IMR-90 (cell line): Measurements from ENCODE around the gene TAAR5. TPM values are rescaled to one million over a fixed set of nuclear protein-coding genes. Genes with fewer than 3 reads are reported as not detected.

Experiments
- ATAC-seq: fragments of 200-7000 bp; cut with Tn5 transposase; 2 replicates; pipeline ENCODE4 v1.9.1; 2020; ENCODE audit warnings: low read depth, mild to moderate bottlenecking, moderate library complexity
- Bru-seq: library from RNA; stranded (reverse); fragments of 400-500 nt; gene quantifications from one replicate; lab custom pipeline; 2021; lab: Mats Ljungman, UMichigan
- BruChase-seq, 2 experiments: library from RNA; stranded (reverse); fragments of 400-500 nt; gene quantifications; one replicate each; lab custom pipeline; 2021; lab: Mats Ljungman, UMichigan
- BruUV-seq: library from RNA; stranded (reverse); fragments of 400-500 nt; replicated peaks from 2 replicates; lab custom pipeline; 2021; lab: Mats Ljungman, UMichigan
- CTCF ChIA-PET: fragments of 300-600 bp; formaldehyde crosslinking; extraction: SDS; loops from one replicate; lab custom pipeline; 2021; ENCODE audit warnings: antibody characterized with exemption; lab: Yijun Ruan, JAX
- POLR2A ChIA-PET: fragments of 300-600 bp; sonication (Branson Sonifier 250); formaldehyde crosslinking; loops from one replicate; lab custom pipeline; 2022; ENCODE audit warnings: antibody characterized with exemption; ENCODE audit not compliant: unreplicated experiment; lab: Charles Lee
- DNase-seq: peaks from one replicate; pipeline ENCODE4 v3.0.0; 2013
- H2AFZ ChIP-seq: replicated peaks from 2 replicates; pipeline ENCODE3; 2013; ENCODE audit warnings: low read length, mild to moderate bottlenecking; ENCODE audit not compliant: poor library complexity
- H2AK5ac ChIP-seq: 2 replicates; pipeline ENCODE4 v1.6.1; 2013; ENCODE audit warnings: low read depth, low read length, inconsistent platforms
- H2AK9ac ChIP-seq: replicated peaks from 2 replicates; pipeline ENCODE3; 2013; ENCODE audit warnings: mild to moderate bottlenecking, low read depth, low read length, moderate library complexity; ENCODE audit not compliant: poor library complexity
- H2BK120ac ChIP-seq: 2 replicates; pipeline ENCODE4 v1.6.1; 2013; ENCODE audit warnings: low read depth, low read length, inconsistent platforms
- H2BK15ac ChIP-seq: 3 replicates; pipeline ENCODE4 v1.6.1; 2013; ENCODE audit warnings: low read depth, low read length, inconsistent platforms
- H2BK20ac ChIP-seq: 2 replicates; pipeline ENCODE4 v1.6.1; 2013; ENCODE audit warnings: low read depth, mild to moderate bottlenecking, inconsistent platforms, low read length, moderate library complexity
- H2BK5ac ChIP-seq: 2 replicates; pipeline ENCODE4 v1.6.1; 2013; ENCODE audit warnings: mild to moderate bottlenecking, low read depth, low read length, inconsistent platforms; ENCODE audit not compliant: poor library complexity, severe bottlenecking
- H3K14ac ChIP-seq: replicated peaks from 2 replicates; pipeline ENCODE4 v1.6.1; 2013; ENCODE audit warnings: low read depth, low read length, inconsistent platforms
- H3K18ac ChIP-seq: 2 replicates; pipeline ENCODE4 v1.6.1; 2013; ENCODE audit warnings: low read depth, low read length, control low read depth
- H3K23ac ChIP-seq: 2 replicates; pipeline ENCODE4 v1.6.1; 2013; ENCODE audit warnings: low read depth, low read length, inconsistent platforms
- H3K27ac ChIP-seq: 2 replicates; pipeline ENCODE4 v1.5.1; 2013; ENCODE audit warnings: mild to moderate bottlenecking, control low read depth, low read length; ENCODE audit not compliant: insufficient read depth
- H3K27me3 ChIP-seq: 2 replicates; pipeline ENCODE4 v1.6.1; 2013; ENCODE audit warnings: low read length; ENCODE audit not compliant: control insufficient read depth, insufficient read depth
- H3K36me3 ChIP-seq: 2 replicates; pipeline ENCODE4 v1.6.1; 2013; ENCODE audit warnings: low read length, mixed read lengths; ENCODE audit not compliant: control insufficient read depth, insufficient read depth
- H3K4ac ChIP-seq: 2 replicates; pipeline ENCODE4 v1.6.1; 2013; ENCODE audit warnings: low read depth, low read length, inconsistent platforms
- H3K4me1 ChIP-seq: 2 replicates; pipeline ENCODE4 v1.6.1; 2013; ENCODE audit warnings: low read length, mixed read lengths; ENCODE audit not compliant: control insufficient read depth, insufficient read depth
- H3K4me2 ChIP-seq: 2 replicates; pipeline ENCODE4 v1.6.1; 2013; ENCODE audit warnings: low read depth, mild to moderate bottlenecking, control low read depth, low read length, moderate library complexity
- H3K4me3 ChIP-seq: 2 replicates; pipeline ENCODE4 v1.5.1; 2013; ENCODE audit warnings: low read depth, mild to moderate bottlenecking, control low read depth, low read length, moderate library complexity; ENCODE audit not compliant: insufficient read depth
- H3K56ac ChIP-seq: 2 replicates; pipeline ENCODE4 v1.6.1; 2013; ENCODE audit warnings: low read length, inconsistent platforms; ENCODE audit not compliant: insufficient read depth; ENCODE audit errors: extremely low read depth
- H3K79me1 ChIP-seq, 2 experiments: 2 replicates each; pipeline ENCODE4 v1.6.1; 2013; ENCODE audit warnings: low read length in 2 of 2, inconsistent platforms in 1 of 2, low read depth in 1 of 2
- H3K9ac ChIP-seq: 2 replicates; pipeline ENCODE4 v1.6.1; 2013; ENCODE audit warnings: low read depth, low read length, control low read depth
- H3K9me1 ChIP-seq: 2 replicates; pipeline ENCODE4 v1.6.1; 2013; ENCODE audit warnings: low read length, inconsistent platforms; ENCODE audit not compliant: insufficient read depth
- H3K9me3 ChIP-seq: 2 replicates; pipeline ENCODE4 v1.6.1; 2013; ENCODE audit warnings: low read length; ENCODE audit not compliant: control insufficient read depth, insufficient read depth
- H4K20me1 ChIP-seq: 2 replicates; pipeline ENCODE4 v1.6.1; 2013; ENCODE audit warnings: low read length, inconsistent platforms; ENCODE audit not compliant: insufficient read depth
- H4K5ac ChIP-seq: 2 replicates; pipeline ENCODE4 v1.6.1; 2013; ENCODE audit warnings: mild to moderate bottlenecking, low read depth, low read length, control low read depth
- H4K8ac ChIP-seq, 2 experiments: 2 replicates each; pipeline ENCODE4 v1.6.1; 2013; ENCODE audit warnings: low read depth in 2 of 2, low read length in 2 of 2, control low read depth in 1 of 2, inconsistent platforms in 1 of 2
- H4K91ac ChIP-seq: 2 replicates; pipeline ENCODE4 v1.6.1; 2013; ENCODE audit warnings: low read depth, low read length, inconsistent platforms; ENCODE audit not compliant: insufficient read depth
- BHLHE40 ChIP-seq: fragments of 150-350 bp; IDR thresholded peaks from 2 replicates; pipeline ENCODE4 v1.6.1; 2016; ENCODE audit warnings: mild to moderate bottlenecking, low read depth, low read length
- CEBPB ChIP-seq: IDR thresholded peaks from 2 replicates; pipeline ENCODE4 v1.6.1; 2012; ENCODE audit warnings: low read depth, low read length, improper control_type of control experiment
- CHD1 ChIP-seq: IDR thresholded peaks from 2 replicates; pipeline ENCODE4 v1.6.1; 2012; ENCODE audit warnings: low read depth, low read length, improper control_type of control experiment
- CTCF ChIP-seq: conservative IDR thresholded peaks from 2 replicates; pipeline ENCODE4 v1.5.1; 2012; ENCODE audit warnings: mild to moderate bottlenecking, low read depth, low read length, improper control_type of control experiment
- ELK1 ChIP-seq: fragments of 150-350 bp; IDR thresholded peaks from 2 replicates; pipeline ENCODE4 v1.6.1; 2016; ENCODE audit warnings: low read depth, mild to moderate bottlenecking, low read length, moderate library complexity, borderline replicate concordance
- MAFK ChIP-seq: IDR thresholded peaks from 2 replicates; pipeline ENCODE4 v1.6.1; 2012; ENCODE audit warnings: low read depth, low read length, improper control_type of control experiment
- MAZ ChIP-seq: IDR thresholded peaks from 2 replicates; pipeline ENCODE4 v1.6.1; 2012; ENCODE audit warnings: low read depth, mild to moderate bottlenecking, low read length, improper control_type of control experiment, moderate library complexity, borderline replicate concordance
- MXI1 ChIP-seq: IDR thresholded peaks from 2 replicates; pipeline ENCODE4 v1.6.1; 2012; ENCODE audit warnings: low read depth, mild to moderate bottlenecking, low read length, moderate library complexity, borderline replicate concordance
- NFE2L2 ChIP-seq: fragments of 150-350 bp; IDR thresholded peaks from 2 replicates; pipeline ENCODE4 v1.6.1; 2016; ENCODE audit warnings: low read depth, mild to moderate bottlenecking, low read length
- POLR2A ChIP-seq: IDR thresholded peaks from 2 replicates; pipeline ENCODE4 v1.6.1; 2012; ENCODE audit warnings: mild to moderate bottlenecking, low read depth, low read length
- RAD21 ChIP-seq: IDR thresholded peaks from 2 replicates; pipeline ENCODE4 v1.6.1; 2012; ENCODE audit warnings: low read length, improper control_type of control experiment
- RCOR1 ChIP-seq: IDR thresholded peaks from 2 replicates; pipeline ENCODE4 v1.6.1; 2012; ENCODE audit warnings: mild to moderate bottlenecking, low read length, improper control_type of control experiment; ENCODE audit not compliant: insufficient replicate concordance
- RFX5 ChIP-seq: IDR thresholded peaks from 2 replicates; pipeline ENCODE4 v1.8.0; 2012; ENCODE audit warnings: low read depth, mild to moderate bottlenecking, low read length, moderate library complexity
- SMC3 ChIP-seq: fragments of 150-350 bp; IDR thresholded peaks from 2 replicates; pipeline ENCODE4 v1.6.1; 2016; ENCODE audit warnings: low read depth, mild to moderate bottlenecking, antibody characterized with exemption, low read length, moderate library complexity
- WGBS, 2 experiments: methylation state at CpG; one replicate each; pipeline versions ENCODE4 v1.1.5 to v1.1.7; 2013; ENCODE audit warnings: missing lambda C conversion rate in 2 of 2; ENCODE audit not compliant: insufficient read length in 1 of 2; ENCODE audit errors: extremely low coverage in 2 of 2; 5-methylcytosine and 5-hydroxymethylcytosine counted together
- dilution Hi-C: fragments of 300-500 bp; cut with HindIII; formaldehyde crosslinking; loops from one replicate; pipeline ENCODE4 v1.14.3; 2018; ENCODE audit warnings: low sequenced_read_pairs; ENCODE audit not compliant: unreplicated experiment
- in situ Hi-C: fragments of 300-500 bp; cut with MboI; formaldehyde crosslinking; loops from 3 replicates; pipeline ENCODE4 v1.14.3; 2019; ENCODE audit warnings: low sequenced_read_pairs, inconsistent platforms, mixed read lengths
- intact Hi-C: fragments of 100-400 bp; cut with micrococcal nuclease; formaldehyde crosslinking; loops from 2 replicates; pipeline ENCODE4 v1.10.0; 2022
- long read RNA-seq: library from polyadenylated mRNA; unstranded; transcript quantifications from one replicate; pipeline ENCODE4 v2.0.0, GENCODE V29; 2021; ENCODE audit not compliant: unreplicated experiment
- polyA plus RNA-seq, 3 experiments: library from polyadenylated mRNA; depleted of rRNA; stranded (reverse); fragments of >200 nt; gene quantifications; 2 replicates each; pipeline ENCODE4 v1.2.3, GENCODE V29; 2012; ENCODE audit warnings: low replicate concordance in 1 of 3
- total RNA-seq: library from RNA; depleted of rRNA; stranded (reverse); fragments of >200 nt; gene quantifications from 2 replicates; pipeline ENCODE4 v1.2.3, GENCODE V29; 2012; rRNA removed

Gene TAAR5
- total RNA-seq (not detected in 2 replicates), polyA plus RNA-seq (2012; rRNA removed) (not detected in 2 replicates), Bru-seq, nascent RNA (not detected), BruChase-seq, experiment 1, labeled RNA remaining after a 6-hour chase (not detected), BruChase-seq, experiment 2, labeled RNA remaining after a 2-hour chase (not detected)
- polyA plus RNA-seq (2012; cell fraction: cytosol; rRNA removed) = not detected in 2 replicates
- not detected in 2 replicates for polyA plus RNA-seq (2012; cell fraction: nucleus; rRNA removed; ENCODE audit: low replicate concordance)
- long read RNA-seq = 0 reads

DNA sequence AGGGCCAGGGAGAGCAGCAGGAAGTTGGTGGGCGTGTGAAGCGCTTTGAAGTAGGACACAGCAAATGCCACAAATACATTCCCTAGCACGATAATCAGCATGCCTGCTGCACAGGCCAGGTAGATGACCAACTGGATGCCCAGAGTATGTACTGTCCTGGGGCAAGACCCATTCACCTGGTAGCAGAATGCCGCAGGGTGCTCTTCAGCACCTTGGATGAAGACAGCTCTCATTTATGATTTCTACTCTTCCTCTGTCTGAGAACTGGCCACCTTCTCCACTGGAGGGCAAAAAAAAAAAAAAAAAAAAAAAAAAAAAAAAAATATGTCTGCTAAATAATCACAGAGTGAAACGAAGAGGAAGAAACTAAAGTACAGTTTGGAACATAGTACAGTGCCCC lies at the start of gene TAAR5:
TAAR5 (minus strand) TSS at position 288 of the 400 bp plus-strand sequence; CDS start at position 233, 55 bp downstream.
- no peak for ATAC-seq
- BruUV-seq = no TSS peak
- CTCF ChIA-PET = interaction anchor here (0.7 to 1.0 kb wide), 2 partner anchors 10 to 59 kb away, joined by 3 to 4 read pairs; no protein-coding TSS in a partner anchor

More for the DNA sequence above, at the start of gene TAAR5:
- Histone ChIP-seq H3K79me1 (no peaks in the 10 kb centered on the region), H3K4me3 (no peak within 1 kb of the TSS), H3K9me1 (no peaks in the 10 kb centered on the region), H4K5ac (no peak within 1 kb of the TSS), H3K4me1 (no peaks in the 10 kb centered on the region), H2BK120ac (no peak within 1 kb of the TSS), H2BK15ac (no peak within 1 kb of the TSS), H2BK5ac (no peak within 1 kb of the TSS), H4K91ac (no peak within 1 kb of the TSS), H3K14ac (no peak within 1 kb of the TSS), H3K36me3 (no peaks in the 10 kb centered on the region), H3K4ac (no peak within 1 kb of the TSS), H3K9me3 (no peaks in the 10 kb centered on the region), H3K18ac (no peak within 1 kb of the TSS), H4K8ac (no peak within 1 kb of the TSS), H2AK5ac (no peak within 1 kb of the TSS), H3K56ac (no peak within 1 kb of the TSS), H3K9ac (no peak within 1 kb of the TSS), H2BK20ac (no peak within 1 kb of the TSS), H3K4me2 (no peak within 1 kb of the TSS), H2AK9ac (no peak within 1 kb of the TSS), H4K20me1 (no peaks in the 10 kb centered on the region), H3K23ac (no peak within 1 kb of the TSS), H3K27me3 (peaks cover 33% of the 10 kb centered on the region), H3K27ac (no peak within 1 kb of the TSS), H2AFZ (no peak within 1 kb of the TSS)
- intact Hi-C loops (no loop called here), in situ Hi-C loops (no loop called here), dilution Hi-C loops (no loop called here)
- 80% methylated on average over 1 of the region's 5 CpGs; no CpG with 5 or more reads in 1 of the 2 experiments for WGBS, 2 experiments
- TF ChIP-seq MXI1 (no peak), MAZ (no peak), CHD1 (no peak), RAD21 (no peak), NFE2L2 (no peak), CEBPB (no peak), ELK1 (no peak), RFX5 (no peak), BHLHE40 (no peak), SMC3 (no peak), POLR2A (no peak), MAFK (no peak), RCOR1 (no peak), CTCF (no peak)
- POLR2A ChIA-PET = no interaction called here
- DNase-seq = no peak
